Parathyroid adenoma (tissue), 2 donors: ENCODE data around the gene NPTXR.

Experiments
- H2AFZ ChIP-seq: fragments of 300-600 bp; sonication (generic); one replicate; pipeline ENCODE4 v1.7.0; 2017; ENCODE audit warnings: antibody characterized with exemption, mild to moderate bottlenecking
- H3K27ac ChIP-seq: fragments of 300-600 bp; sonication (generic); one replicate; pipeline ENCODE4 v1.7.0; 2017
- H3K27me3 ChIP-seq: fragments of 300-600 bp; sonication (generic); one replicate; pipeline ENCODE4 v1.7.0; 2017; ENCODE audit warnings: low read length; ENCODE audit not compliant: control insufficient read depth, insufficient read depth
- H3K36me3 ChIP-seq: fragments of 300-600 bp; sonication (generic); one replicate; pipeline ENCODE4 v1.7.0; 2017; ENCODE audit warnings: low read length; ENCODE audit not compliant: control insufficient read depth, insufficient read depth
- H3K4me1 ChIP-seq: fragments of 300-600 bp; sonication (generic); one replicate; pipeline ENCODE4 v1.7.0; 2017; ENCODE audit warnings: control low read depth
- H3K4me2 ChIP-seq: fragments of 300-600 bp; sonication (generic); one replicate; pipeline ENCODE4 v1.7.0; 2017; ENCODE audit warnings: low read length
- H3K4me3 ChIP-seq: fragments of 300-600 bp; sonication (generic); one replicate; pipeline ENCODE4 v1.7.0; 2017; ENCODE audit warnings: low read depth, low read length
- H3K79me2 ChIP-seq: fragments of 300-600 bp; sonication (generic); one replicate; pipeline ENCODE4 v1.7.0; 2017; ENCODE audit warnings: control low read depth
- H3K9ac ChIP-seq: fragments of 300-600 bp; sonication (generic); one replicate; pipeline ENCODE4 v1.7.0; 2017; ENCODE audit warnings: mild to moderate bottlenecking
- H3K9me3 ChIP-seq: fragments of 300-600 bp; sonication (generic); one replicate; pipeline ENCODE4 v1.7.0; 2017; ENCODE audit warnings: low read length; ENCODE audit not compliant: control insufficient read depth
- CTCF ChIP-seq: fragments of 300-600 bp; sonication (generic); IDR thresholded peaks from one replicate; pipeline ENCODE4 v1.7.0; 2017; ENCODE audit warnings: antibody characterized with exemption, mild to moderate bottlenecking
- donor health status: primary hyperparathyroidism.

Gene NPTXR

DNA sequence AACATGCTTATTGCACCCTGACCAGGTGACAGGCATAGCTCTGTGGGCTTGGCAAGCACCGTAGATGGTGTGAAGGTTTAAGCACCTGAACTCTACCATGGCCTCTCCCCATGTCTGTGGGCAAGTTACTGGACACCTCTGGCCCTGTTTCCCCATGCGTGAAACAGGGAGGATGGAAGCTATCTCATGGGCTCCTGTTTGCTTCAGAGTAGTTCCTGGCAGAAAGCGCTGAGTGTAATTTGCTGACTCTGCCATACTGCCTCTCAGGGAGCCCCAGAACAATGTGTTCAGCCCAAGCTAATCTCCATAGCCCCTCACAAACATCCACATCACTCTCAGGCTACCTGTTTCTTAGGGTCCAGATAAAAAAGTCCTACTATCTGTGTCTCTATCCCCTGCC lies 25.8 kb upstream of the NPTXR start:
- Histone ChIP-seq H3K4me2 (peak overlapping the region; percentile 89), H2AFZ (no peak overlapping the region), H3K36me3 (no peaks in the 10 kb centered on the region), H3K4me1 (peaks cover 26% of the 10 kb centered on the region), H3K9ac (no peak overlapping the region), H3K4me3 (peak overlapping the region; percentile 60), H3K9me3 (no peaks in the 10 kb centered on the region), H3K79me2 (peaks cover 6% of the 10 kb centered on the region), H3K27me3 (no peaks in the 10 kb centered on the region), H3K27ac (peak overlapping the region; percentile 90)
- no peak for TF ChIP-seq CTCF

DNA sequence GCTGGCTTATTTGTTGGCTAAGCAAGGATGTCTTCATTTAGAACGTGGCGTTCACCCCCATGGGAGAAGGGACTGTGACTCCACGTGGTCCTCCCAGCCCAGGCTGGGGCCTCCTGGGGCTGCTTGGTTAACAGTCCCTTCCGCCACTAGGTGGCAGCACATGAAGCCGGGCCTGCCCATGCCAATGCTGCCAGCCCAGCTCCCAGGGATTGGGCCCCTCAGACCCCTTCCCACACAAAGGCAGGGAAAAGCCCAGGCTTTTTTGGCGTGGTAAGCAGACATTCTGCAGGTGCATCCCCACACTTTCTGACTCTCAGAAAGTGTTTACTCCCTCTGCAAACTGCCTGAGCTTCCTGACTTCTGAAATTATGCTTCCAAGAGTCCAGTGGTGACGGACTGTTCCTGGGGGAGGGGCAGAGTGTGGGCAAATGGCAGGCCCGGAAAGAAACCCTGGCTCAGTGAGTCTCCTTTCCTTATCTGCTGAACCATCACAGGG lies 25.1 kb upstream of the NPTXR start:
- H3K27ac ChIP-seq: peak overlapping the region; percentile 47
- no peak overlapping the region for H3K4me2 ChIP-seq
- peak; percentile 73 for TF ChIP-seq CTCF
- H2AFZ ChIP-seq: no peak overlapping the region
- no peaks in the 10 kb centered on the region for H3K9me3 ChIP-seq
- no peak overlapping the region for H3K4me3 ChIP-seq
- H3K27me3 ChIP-seq: no peaks in the 10 kb centered on the region
- H3K4me1 ChIP-seq: peaks cover 29% of the 10 kb centered on the region
- no peak overlapping the region for H3K9ac ChIP-seq
- H3K79me2 ChIP-seq: peaks cover 6% of the 10 kb centered on the region
- H3K36me3 ChIP-seq: no peaks in the 10 kb centered on the region

DNA sequence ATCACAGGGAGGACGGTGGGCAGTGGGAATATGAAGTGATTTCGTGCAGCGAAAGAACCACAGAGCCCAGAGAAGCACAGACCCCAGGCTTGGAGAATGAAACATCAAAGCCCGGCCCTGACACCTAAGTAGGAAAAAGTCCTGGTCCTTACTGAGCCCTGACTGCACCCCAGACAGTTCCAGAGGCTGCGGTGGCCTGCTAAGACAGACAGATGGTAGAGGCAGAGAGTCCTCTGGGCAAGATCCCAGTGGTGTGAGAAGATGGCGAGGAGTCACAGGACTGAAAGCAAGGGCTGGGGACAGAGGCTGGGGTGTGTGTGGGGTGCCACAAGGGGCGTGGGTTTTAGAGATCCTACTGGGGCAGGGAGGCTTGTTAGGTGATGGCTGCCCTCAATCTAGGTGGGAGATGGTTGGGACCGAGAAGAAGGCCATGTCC lies 24.5 kb upstream of the NPTXR start:
- Histone ChIP-seq H3K4me1 (peaks cover 22% of the 10 kb centered on the region), H2AFZ (no peak overlapping the region), H3K4me2 (no peak overlapping the region), H3K27me3 (no peaks in the 10 kb centered on the region), H3K79me2 (peaks cover 6% of the 10 kb centered on the region), H3K9ac (no peak overlapping the region), H3K9me3 (no peaks in the 10 kb centered on the region), H3K27ac (no peak overlapping the region), H3K36me3 (no peaks in the 10 kb centered on the region), H3K4me3 (no peak overlapping the region)
- TF ChIP-seq CTCF: no peak

DNA sequence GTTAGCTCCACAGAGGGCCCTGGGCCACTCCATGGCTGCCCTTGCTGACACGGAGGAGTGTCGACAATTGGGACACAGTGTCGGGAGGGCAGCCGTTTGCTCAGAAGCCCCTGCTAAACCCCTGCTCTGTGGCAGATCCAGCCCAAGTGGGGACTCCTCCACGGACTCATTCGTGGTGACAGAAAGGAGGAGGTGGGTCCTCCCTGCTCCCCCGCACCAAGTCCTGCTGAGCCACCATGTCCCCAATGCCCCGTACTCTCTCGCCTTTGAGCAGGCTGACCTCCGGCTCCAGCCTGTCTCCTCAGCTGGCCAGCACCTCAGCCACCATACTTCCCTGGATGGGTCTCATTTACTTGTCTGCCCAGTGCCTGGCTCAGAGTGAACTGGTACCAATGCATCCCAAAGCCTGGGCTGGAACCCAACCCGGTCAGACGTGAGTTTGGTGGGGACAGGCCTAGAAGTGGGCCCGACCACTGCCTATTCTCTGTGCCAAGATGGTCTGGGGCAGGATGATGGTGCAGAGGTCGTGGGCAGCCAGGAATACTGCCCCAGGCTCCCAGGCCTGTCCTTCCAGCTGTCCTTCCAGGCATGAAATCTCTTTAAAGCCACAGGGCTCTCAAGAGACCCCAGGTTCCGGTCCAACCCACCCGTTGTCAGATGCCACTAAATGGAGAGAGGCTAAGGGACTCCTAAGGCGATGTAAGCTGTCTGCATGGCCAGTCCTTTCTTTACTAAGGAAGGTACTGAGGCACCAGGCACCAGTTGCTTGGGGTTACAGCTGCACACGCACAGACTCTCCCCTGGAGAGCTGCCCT lies 23.9 kb upstream of the NPTXR start:
- no peak overlapping the region for H3K4me2 ChIP-seq
- TF ChIP-seq CTCF: no peak
- no peaks in the 10 kb centered on the region for H3K27me3 ChIP-seq
- no peak overlapping the region for H3K4me3 ChIP-seq
- H3K36me3 ChIP-seq: no peaks in the 10 kb centered on the region
- no peak overlapping the region for H2AFZ ChIP-seq
- no peak overlapping the region for H3K9ac ChIP-seq
- H3K9me3 ChIP-seq: no peaks in the 10 kb centered on the region
- peaks cover 6% of the 10 kb centered on the region for H3K79me2 ChIP-seq
- peaks cover 22% of the 10 kb centered on the region for H3K4me1 ChIP-seq
- H3K27ac ChIP-seq: no peak overlapping the region

DNA sequence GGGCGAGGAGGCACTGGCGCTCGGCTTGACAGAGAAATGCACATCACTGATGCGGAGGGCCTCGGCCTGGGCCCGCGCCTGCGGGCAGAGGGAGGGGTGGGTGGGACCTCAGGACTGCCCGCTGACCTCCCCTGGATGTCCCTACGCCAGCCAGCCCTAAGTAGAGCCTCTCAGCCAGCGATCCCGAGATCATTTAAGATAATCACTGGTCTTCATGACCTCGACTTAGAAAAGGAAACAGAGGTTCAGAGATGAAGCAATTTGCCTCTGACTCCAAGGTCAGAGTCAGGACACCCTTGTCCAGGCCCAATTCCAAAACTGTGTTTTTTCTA lies 23.3 kb upstream of the NPTXR start:
- H3K27me3 ChIP-seq: no peaks in the 10 kb centered on the region
- H2AFZ ChIP-seq: no peak overlapping the region
- no peaks in the 10 kb centered on the region for H3K9me3 ChIP-seq
- TF ChIP-seq CTCF: no peak
- H3K4me2 ChIP-seq: no peak overlapping the region
- H3K79me2 ChIP-seq: peaks cover 6% of the 10 kb centered on the region
- no peaks in the 10 kb centered on the region for H3K36me3 ChIP-seq
- no peak overlapping the region for H3K4me3 ChIP-seq
- H3K4me1 ChIP-seq: peaks cover 25% of the 10 kb centered on the region
- no peak overlapping the region for H3K9ac ChIP-seq
- no peak overlapping the region for H3K27ac ChIP-seq
